Neural cell (in vitro differentiated cells): ENCODE measurements around the gene UVRAG.

Experiments used
- EP300 ChIP-seq: fragments of 450-650 bp; conservative IDR thresholded peaks from 2 replicates; pipeline ENCODE4 v1.6.1; 2014; ENCODE audit warnings: antibody characterized with exemption, mild to moderate bottlenecking, moderate library complexity; ENCODE audit not compliant: poor library complexity, severe bottlenecking
- EZH2 ChIP-seq: fragments of 200-600, 300-800 bp; shearing (Covaris generic), sonication (generic); IDR thresholded peaks from 2 replicates; pipeline ENCODE4 v1.6.1; 2014; ENCODE audit warnings: antibody characterized with exemption, low read length, borderline replicate concordance, mild to moderate bottlenecking; ENCODE audit not compliant: insufficient read depth, poor library complexity, severe bottlenecking
- MXI1 ChIP-seq: fragments of 450-650 bp; conservative IDR thresholded peaks from 2 replicates; pipeline ENCODE4 v1.6.1; 2014; ENCODE audit warnings: antibody characterized with exemption, mild to moderate bottlenecking; ENCODE audit not compliant: poor library complexity, severe bottlenecking
- POLR2AphosphoS5 ChIP-seq: IDR thresholded peaks from 2 replicates; pipeline ENCODE4 v1.6.1; 2012
- RAD21 ChIP-seq: fragments of 450-650 bp; conservative IDR thresholded peaks from 2 replicates; pipeline ENCODE4 v1.6.1; 2014; ENCODE audit warnings: antibody characterized with exemption, mild to moderate bottlenecking, moderate library complexity
- SMC3 ChIP-seq: fragments of 450-650 bp; conservative IDR thresholded peaks from 2 replicates; pipeline ENCODE4 v1.6.1; 2014; ENCODE audit warnings: antibody characterized with exemption, mild to moderate bottlenecking, moderate library complexity; ENCODE audit not compliant: poor library complexity
- TAF1 ChIP-seq: IDR thresholded peaks from 2 replicates; pipeline ENCODE4 v1.6.1; 2012; ENCODE audit warnings: low read depth
- TF ChIP-seq, protein P1 (sequence below): fragments of 450-650 bp; IDR thresholded peaks from 2 replicates; pipeline ENCODE4 v1.5.1; 2014; ENCODE audit warnings: antibody characterized with exemption, mild to moderate bottlenecking, moderate library complexity; ENCODE audit not compliant: poor library complexity, severe bottlenecking
- TF ChIP-seq, protein P2 (sequence below): IDR thresholded peaks from 2 replicates; pipeline ENCODE4 v1.6.1; 2012; ENCODE audit warnings: borderline replicate concordance

- TF ChIP-seq, protein P1, sequence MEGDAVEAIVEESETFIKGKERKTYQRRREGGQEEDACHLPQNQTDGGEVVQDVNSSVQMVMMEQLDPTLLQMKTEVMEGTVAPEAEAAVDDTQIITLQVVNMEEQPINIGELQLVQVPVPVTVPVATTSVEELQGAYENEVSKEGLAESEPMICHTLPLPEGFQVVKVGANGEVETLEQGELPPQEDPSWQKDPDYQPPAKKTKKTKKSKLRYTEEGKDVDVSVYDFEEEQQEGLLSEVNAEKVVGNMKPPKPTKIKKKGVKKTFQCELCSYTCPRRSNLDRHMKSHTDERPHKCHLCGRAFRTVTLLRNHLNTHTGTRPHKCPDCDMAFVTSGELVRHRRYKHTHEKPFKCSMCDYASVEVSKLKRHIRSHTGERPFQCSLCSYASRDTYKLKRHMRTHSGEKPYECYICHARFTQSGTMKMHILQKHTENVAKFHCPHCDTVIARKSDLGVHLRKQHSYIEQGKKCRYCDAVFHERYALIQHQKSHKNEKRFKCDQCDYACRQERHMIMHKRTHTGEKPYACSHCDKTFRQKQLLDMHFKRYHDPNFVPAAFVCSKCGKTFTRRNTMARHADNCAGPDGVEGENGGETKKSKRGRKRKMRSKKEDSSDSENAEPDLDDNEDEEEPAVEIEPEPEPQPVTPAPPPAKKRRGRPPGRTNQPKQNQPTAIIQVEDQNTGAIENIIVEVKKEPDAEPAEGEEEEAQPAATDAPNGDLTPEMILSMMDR = no peak
- TF ChIP-seq SMC3 = no peak
- no peak for TF ChIP-seq POLR2AphosphoS5
- no peak for TF ChIP-seq TAF1
- TF ChIP-seq EP300 = no peak
- TF ChIP-seq MXI1 = no peak
- TF ChIP-seq, protein P2, sequence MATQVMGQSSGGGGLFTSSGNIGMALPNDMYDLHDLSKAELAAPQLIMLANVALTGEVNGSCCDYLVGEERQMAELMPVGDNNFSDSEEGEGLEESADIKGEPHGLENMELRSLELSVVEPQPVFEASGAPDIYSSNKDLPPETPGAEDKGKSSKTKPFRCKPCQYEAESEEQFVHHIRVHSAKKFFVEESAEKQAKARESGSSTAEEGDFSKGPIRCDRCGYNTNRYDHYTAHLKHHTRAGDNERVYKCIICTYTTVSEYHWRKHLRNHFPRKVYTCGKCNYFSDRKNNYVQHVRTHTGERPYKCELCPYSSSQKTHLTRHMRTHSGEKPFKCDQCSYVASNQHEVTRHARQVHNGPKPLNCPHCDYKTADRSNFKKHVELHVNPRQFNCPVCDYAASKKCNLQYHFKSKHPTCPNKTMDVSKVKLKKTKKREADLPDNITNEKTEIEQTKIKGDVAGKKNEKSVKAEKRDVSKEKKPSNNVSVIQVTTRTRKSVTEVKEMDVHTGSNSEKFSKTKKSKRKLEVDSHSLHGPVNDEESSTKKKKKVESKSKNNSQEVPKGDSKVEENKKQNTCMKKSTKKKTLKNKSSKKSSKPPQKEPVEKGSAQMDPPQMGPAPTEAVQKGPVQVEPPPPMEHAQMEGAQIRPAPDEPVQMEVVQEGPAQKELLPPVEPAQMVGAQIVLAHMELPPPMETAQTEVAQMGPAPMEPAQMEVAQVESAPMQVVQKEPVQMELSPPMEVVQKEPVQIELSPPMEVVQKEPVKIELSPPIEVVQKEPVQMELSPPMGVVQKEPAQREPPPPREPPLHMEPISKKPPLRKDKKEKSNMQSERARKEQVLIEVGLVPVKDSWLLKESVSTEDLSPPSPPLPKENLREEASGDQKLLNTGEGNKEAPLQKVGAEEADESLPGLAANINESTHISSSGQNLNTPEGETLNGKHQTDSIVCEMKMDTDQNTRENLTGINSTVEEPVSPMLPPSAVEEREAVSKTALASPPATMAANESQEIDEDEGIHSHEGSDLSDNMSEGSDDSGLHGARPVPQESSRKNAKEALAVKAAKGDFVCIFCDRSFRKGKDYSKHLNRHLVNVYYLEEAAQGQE = no peak
- no peak for TF ChIP-seq RAD21
- no peak for TF ChIP-seq EZH2
These were observed 335.1 kb downstream of the UVRAG start for GRCh38 chr11:76150141-76150540.
